Amniotic stem cell (primary cell): ENCODE measurements around the gene PBX4.

ENCODE experiments used
- DNase-seq: peaks from one replicate; lab custom pipeline; 2025; lab: John Stamatoyannopoulos, UW

PBX4 gene

DNA sequence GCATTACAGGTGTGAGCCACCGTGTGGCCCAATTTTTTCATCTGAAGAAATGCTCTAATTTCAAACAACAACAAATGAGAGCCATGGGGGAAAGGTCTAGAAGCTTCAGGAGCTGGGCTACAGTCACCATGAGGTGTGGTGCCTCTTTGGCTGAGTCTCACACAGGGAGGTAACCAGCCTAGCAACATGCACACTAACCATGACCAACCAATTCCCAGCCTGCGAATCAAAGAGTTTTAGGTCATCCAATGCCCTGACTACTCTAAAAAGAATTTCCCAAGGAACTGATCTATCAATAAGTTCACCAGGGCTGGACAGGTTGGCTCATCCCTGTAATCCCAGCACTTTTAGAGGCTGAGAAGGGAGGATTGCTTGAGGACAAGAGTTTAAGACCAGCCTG lies 29.9 kb downstream of the PBX4 start:
- no peak for DNase-seq

DNA sequence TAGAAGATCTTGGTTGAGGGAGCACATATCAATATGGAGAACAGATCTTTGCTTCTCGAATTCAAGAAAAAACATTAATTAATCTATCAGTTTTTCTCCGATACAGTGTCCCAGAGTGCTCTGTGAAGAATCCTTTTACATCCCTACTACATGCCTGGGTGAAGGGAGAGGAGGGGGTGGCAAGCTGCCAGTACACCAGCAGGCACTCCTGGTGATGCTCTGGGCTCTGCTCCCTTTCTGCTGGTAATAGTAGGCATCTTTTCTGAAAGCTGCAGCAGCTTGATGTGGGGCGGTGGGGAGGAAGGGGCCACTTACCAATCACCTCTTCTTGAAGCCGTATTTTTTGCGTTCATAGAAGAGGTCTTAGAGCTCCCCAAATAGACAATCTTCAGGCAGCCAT lies 30.7 kb downstream of the PBX4 start:
- DNase-seq: no peak

DNA sequence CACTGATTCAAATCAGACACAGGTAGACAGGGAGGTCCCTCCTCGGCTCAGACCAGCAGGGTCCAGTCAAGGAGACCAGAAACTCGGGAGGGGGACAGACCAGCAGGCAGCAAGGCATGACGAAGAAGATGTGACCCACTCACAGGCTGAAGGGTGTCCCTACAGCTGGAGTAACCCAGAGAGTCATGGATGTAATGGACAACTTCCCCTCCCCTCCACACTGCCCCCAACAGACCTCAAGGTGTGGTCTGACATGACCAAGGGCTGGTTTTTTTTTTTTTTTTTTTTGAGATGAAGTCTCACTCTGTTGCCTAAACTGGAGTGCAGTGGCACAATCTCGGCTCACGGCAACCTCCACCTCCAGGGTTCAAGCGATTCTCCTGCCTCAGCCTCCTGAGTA lies 34.1 kb downstream of the PBX4 start:
- DNase-seq: no peak

DNA sequence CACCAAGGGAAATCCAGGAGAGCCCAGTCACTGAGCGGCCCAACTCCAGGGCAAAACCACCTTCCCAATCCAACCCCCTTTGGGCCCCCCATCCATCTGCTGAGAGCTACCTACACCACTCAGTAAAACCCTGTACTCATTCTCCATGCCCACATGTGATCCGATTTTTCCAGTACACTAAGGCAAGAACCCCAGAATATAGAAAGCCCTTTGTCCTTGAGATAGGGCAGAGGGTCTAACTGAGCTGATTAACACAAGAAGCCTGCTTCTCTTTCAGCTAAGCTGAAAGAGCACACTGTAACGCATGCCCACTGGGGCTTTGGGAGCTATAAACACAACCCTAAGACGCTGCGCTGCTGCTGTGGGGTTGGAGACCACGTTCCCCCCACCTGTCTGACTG lies 36.0 kb downstream of the PBX4 start:
- no peak for DNase-seq

DNA sequence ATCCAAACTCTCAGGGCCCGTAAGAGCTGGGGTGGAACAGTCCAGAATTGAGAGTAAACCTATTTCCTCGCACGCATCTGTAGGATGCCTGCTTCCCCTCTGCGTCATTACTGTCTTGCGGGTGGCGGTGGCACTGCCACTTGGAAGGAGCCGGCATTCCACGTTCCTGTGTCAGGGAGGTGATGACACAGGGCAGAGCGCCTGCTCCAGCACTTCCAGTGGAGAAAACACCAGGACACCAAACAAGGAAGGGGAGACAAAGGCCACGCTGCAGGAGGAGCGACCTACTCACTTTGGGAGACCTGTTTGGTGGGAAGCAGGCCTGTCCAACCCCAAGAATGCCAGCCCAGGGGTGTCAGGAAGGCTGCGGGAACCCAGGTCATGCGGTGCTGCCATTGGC lies 37.1 kb downstream of the PBX4 start:
- no peak for DNase-seq

DNA sequence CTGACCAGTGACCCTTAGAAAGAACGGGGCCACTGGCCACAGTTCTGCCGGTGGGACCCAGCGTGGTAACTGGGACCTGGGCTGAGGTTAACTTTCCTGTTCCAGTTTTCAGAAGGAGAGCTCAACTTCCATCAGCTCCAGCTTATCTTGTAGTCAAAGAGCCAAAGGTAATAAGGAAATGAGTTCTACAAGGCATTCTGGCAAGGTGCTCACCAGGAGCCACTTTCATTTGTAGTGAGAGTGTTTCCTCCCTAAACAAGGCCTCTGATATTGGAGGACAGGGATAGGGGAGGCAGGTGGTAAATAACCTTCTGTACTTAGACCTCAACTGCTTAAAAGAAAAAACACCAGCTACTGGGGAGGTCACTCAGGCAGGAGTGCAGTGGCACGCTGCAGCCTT lies 38.1 kb downstream of the PBX4 start:
- no peak for DNase-seq

DNA sequence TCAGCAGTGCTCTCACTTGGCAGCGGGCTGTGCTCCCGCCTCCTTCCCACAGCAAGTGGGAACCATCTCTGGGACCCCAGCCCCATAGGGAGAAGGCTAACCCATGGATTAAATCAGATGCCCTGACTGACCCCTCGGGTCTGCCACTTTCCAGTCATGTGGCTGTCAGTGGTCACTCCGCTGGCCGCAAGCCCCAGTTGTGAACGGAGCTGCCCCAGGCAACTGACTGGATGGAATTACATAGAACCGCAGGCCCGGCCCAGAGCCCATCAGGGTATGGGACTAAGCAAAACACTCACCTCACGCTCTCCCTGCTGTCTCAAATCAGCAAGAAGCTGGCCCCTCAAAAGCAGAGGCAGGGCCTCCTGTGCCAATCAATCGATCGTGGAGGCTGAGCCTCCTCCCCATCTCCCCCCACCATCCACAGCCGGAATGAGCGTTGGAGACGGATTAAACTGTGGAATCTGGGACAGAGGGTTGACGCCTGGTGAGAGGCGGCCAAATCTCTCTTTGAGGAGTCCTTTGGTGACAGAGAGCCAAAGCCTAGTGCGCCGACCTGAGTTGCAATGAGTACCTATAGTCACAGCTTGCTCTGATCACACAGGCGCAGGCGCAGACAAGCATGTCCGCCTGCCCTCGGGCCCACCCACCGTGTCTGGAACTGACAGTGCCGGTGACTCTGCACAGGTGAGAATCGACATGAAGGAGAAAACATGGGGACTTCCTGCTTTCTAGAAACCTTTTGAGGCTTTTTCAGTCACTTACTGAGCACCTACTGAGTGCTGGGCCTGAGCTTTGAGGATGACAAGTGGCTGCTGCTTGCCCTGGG lies 38.7 kb downstream of the PBX4 start:
- DNase-seq: no peak

DNA sequence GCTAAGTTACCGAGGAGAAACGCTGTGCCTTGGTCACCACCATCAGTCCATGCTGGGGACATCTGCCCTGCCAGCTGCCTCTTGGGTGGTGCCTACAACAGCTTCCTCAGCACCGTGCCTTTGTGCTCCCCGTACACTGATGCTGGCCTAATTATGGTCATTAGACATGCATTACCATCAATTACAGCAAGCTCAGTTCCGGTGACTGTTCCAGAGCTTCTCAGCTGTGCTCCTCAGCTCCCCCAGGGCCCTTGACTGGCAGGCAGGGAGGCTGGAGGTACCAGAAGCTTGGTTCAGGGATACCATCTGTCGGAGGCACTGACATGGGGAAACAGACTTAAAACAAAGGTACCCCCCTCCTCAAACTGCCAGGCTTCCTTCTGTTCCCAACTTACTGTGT lies 40.2 kb downstream of the PBX4 start:
- DNase-seq: no peak

DNA sequence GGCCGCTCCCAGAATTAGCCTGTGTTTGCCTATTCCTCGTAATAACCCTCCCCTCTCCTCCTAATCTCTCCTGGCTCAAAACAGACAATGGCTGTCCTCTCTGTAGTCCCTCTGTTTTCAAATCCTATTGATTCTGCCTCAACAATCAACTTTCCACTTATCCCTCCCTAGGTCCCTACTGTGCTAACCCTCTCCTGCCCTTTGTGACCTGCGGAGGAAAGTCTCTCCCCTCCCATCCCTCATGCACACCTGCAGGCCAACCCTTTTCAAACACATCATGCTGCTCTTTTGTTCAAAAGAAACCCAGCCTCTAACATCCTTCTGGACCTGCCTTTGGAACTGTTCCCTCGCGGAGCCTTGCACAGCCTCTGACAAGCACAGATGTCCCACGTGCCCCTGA lies 43.1 kb downstream of the PBX4 start:
- no peak for DNase-seq

DNA sequence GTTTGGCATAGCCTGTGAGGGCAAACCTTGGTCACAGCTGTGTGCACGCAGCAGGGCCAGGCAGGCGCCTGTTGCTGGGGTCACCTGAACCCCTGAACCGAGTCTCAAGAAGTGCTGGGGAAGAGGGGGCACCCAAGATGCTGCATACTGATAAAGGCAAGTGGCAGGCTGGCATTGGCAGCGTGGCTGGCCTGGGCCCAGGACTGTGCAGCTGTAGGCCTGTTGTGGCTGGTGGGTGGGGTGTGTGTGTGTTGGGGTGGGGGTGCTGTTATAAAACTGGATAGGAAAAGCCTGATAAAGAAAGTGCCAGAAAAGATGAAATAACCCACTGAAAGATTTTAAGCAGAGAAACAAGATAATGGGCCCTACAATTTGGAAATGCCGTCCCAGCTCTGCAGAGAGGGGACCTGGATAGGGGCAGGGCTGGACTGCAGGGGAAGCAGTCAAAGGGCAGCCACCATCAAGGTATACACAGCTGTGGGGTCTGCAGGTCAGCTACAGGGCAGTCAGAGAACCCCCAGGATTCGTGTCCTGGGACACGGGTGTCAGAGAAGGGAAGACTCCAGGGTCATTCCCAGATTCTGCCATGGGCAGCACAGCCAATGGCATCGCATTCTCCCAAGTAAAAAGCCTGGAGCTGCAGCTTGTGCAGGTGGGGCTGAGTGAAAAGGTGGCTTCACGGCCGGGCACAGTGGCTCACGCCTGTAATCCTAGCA lies 47.3 kb downstream of the PBX4 start:
- no peak for DNase-seq

DNA sequence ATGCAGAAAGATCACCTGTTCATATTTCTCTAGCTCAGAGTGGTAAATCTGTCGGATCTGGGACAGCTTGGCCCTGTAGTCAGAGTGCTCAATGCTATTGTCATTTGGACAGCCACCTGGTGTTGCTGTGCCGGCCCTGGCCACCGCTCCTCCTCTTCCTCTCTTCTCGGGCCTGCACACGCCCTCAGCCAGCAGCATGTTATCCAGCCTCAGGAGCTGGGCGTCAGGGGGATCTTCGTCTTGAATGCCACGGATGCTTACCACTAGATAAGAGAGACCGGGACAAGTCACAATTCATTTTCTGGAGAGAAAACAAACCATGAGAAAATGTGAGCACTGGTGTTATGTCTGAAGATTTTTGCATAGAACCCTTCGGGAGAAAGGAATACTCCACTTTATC lies 47.9 kb downstream of the PBX4 start:
- DNase-seq: no peak

DNA sequence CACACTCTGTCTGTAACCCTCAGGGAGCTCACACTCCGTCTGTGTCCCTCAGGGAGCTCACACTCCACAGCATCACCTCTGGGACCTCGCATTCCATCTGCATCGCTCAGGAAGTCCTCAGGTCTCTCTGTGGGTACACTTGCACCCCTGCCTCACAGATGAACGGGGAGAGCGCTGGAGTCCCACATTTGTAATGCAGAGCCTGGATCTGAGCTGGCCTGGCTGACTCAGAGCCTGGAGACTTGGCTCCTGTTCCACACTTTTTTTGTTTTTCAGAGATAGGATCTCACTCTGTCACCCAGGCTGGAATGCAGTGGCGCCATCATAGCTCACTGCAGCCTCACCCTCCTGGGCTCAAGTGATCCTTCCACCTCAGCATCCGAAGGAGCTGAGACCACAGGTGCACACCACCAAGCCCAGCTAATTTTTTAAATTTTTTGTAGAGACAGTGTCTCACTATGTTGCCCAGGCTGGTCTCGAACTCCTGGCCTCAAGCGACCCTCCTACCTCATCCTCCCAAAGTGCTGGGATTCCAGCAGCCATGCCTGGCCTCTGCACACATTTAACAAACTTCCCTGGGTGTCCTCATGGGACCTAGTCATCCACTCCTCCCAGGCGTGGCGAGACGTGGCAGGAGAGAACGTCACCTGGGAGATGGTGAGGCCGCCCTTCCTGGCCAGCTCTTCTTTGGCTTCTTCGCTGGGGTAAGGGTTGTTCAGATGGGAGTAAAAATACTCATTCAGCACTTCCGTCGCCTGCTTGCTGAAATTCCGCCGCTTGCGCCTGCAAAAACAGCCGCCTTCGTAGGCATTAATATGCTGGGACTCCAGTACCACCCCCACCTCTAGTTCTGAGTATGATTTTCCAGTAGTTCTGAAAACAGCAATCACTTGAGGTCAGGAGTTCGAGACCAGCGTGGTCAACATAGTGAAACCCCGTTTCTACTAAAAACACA lies 49.4 kb downstream of the PBX4 start:
- no peak for DNase-seq

DNA sequence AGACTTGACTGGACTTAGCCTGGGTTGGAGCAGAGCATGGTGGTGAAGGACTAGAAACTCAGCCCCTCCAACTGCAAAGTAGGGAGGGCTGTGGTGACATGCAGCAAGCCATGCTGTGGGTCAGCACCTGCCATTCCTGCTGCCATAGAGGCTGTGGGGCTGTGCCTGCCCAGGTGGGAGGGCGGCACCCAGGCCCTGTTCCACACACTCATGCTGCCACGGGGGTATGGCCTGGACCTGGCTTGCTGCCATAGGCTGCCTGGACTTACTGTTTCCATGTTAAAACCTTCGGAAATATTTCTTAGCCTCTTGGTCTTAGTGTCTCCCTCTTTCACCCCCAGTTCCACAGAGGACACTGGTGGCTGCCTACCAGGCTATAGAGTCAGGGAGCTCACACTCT lies 51.1 kb downstream of the PBX4 start:
- DNase-seq: no peak

DNA sequence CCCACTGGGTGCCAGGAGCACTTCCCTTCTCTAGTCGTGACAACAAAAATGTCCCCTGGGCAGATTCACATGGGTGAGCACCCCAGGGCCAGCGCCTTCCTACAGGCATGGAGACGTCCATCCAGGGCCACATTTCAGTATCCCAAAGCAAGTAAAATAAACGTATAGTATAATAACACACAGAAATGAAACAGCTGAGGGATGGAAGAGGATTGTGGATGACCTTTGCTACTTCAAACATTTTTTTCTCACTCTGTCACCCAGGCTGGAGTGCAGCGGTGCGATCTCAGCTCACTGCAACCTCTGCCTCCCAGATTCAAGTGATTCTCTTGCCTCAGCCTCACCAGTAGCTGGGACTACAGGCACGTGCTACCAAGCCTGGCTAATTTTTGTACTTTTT lies 52.2 kb downstream of the PBX4 start:
- DNase-seq: no peak

DNA sequence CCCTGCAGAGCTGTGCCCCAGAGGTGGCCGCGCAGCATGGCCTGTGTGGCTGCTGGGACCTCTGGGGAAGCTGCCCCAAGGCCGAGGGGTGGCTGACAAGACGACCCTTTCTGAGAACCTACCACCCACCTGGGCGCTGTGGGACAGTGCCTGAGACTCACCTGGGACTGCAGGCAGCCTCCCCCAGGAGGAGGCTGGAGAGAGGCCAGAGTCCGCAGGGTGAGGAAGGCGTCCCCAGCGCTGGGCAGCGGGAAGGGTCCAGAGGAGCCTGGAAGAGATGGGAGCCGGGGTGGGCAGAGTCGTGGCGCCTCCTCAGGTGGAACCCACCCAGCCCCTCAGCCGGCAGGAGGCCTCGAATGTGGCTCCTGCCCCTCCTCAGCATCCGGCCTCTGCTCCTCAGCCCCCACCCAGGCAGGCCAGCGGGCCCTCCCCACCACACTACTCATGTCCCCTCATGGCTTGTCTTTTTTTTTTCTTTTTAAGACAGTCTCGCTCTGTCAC lies 55.1 kb downstream of the PBX4 start:
- no peak for DNase-seq

DNA sequence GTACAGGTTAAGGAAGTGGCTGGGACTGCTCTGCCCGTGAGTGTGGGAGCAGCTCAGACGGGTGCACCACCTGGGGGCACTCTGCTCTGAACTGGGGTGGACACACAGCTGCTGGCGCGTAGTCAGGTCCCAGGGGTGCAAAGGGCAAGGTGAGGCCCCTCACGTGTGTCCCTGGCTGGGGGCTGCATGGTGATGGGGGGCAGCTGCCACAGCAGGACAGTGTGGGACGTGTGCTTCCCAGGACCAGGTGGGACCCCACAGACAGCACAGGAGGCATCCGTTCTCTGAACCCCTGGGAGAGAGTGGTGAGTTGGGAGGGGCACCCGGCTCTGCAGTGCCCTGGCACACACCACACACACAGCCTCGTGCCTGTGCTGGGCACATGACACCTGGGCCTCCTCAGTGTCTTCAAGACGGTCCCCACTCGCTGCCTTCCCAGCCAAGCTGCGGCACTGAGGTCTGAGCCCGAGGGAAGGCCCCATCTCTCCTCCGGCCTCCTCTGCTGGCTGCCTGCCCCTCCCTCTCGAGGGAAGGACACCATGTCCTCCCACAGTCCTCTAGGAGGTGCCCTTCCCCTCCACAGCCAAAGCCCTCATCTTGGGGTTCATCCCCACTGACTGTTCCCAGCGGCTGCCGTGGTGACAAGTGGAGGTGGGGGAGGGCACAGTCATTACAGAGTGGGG lies 55.7 kb downstream of the PBX4 start:
- no peak for DNase-seq

DNA sequence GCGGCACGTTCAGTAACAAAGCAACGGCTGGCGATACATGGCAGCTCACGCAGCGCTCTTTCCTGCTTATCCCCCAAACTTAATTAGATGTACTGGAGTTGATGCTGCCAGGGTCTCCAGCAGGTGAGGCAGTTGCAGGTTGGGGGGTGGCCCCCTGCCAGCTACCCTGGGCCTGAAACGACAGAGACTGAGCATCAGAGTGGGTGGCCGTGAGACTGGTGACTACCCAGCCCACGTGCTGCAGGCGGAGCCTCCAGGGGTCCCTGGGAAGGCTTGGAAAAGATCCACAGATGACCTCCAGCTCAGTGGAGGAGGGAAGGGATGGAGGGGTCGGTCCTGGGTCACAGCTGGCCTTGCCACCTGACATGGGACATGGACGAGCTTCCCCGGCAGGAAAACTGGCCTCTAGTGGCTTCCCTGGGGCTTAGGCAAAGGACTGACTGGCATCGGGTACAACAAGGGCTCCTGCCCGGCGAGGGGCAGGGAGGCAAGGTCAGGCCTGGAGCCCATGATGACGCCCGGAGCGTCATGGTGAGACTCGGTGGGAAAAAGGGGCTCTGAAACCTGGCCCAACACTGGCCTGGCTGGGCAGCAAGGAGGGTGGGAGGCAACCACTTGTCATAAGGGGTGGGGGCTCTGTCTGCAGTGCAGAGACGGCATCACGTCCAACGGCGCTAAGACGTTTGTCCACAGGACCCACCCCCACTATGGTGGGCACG lies 56.4 kb downstream of the PBX4 start:
- no peak for DNase-seq

DNA sequence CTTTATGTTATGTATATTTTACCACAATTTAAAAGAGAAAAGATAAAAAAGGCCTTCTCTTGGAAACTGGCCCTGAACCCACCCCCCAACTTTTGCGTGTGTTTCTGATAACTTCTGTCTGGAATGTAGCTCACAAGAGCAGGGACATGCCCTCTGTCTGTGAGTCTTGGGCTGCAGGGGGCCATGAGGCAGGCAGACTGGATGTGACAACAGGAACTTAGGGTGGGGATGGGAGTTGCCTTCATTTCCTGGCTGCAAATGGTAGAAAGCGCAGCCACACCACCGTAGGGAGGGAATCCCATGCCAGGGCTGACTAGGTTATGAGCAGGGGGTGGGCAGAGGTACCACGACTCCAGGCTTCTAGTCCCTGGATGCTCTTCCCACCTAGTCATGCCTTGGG lies 58.6 kb downstream of the PBX4 start:
- no peak for DNase-seq

DNA sequence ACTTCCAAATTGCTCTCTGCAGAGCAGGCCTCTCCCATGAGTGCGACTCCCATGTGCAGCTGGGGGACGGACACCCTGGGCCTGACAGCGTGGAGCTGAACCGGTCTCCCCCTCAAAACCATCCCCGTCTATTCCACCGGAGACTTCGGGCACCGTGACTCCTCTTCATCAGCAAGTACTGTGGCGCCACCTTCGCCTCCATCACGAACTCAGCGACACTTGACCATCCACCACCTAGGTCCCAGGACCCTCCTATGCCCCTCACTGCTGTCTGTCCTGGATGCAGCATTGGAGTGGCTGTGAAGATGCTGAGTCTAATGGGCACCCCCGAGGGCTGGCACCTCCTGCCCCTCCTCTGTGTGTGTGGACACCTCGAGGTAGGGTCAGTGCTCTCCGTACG lies 59.9 kb downstream of the PBX4 start:
- no peak for DNase-seq

DNA sequence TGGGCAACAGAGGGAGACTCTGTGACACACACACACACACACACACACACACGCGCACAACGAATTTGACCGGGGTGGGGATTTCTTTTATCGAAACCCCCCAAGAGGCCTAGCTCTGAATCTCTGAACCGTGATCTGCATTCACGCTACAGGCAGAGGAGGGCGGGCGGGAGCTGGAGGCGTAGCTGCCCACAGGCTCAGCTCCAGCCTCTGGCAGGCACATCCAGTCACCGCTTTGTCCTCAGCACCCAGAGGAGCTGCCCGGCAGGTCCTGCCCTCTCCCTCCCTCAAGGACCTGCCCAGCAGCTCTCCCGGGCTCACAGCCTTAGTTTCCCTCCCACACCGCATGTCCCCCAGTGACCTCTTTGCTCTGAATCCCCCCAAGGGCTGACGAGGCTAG lies 60.4 kb downstream of the PBX4 start:
- DNase-seq: no peak
